HG03159 (cell line): Measurements from ENCODE around the gene FGGY.
"Not testable (repeated sequence)": the region's sequence is repeated elsewhere in the genome, so short reads cannot be mapped to it uniquely, and the experiment has no call there.

Experiments used
- ATAC-seq: cut with Tn5 transposase; IDR thresholded peaks from one replicate; pipeline ENCODE4 v1.9.1; 2021; ENCODE audit warnings: mild to moderate bottlenecking, moderate library complexity; ENCODE audit not compliant: unreplicated experiment

FGGY gene

DNA sequence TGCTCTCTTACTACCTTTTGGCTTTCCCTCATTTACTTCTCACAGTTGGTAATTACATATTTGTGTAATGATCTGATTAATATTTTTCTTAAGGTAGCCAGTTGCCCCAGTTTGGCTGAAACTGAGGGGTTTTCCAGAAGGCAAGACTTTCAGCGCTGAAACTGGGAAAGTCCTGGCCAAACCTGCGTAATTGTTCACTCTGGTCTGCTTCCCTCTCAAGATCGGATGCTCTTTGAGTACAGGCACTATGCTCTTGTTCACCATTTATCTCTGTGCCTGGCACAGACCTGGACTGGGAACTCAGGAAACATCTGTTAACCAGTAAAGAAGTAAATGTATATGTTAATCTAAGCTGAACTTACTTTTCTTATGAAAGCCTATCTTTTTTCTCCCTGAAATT lies 308.3 kb downstream of the FGGY start:
- ATAC-seq = no peak

DNA sequence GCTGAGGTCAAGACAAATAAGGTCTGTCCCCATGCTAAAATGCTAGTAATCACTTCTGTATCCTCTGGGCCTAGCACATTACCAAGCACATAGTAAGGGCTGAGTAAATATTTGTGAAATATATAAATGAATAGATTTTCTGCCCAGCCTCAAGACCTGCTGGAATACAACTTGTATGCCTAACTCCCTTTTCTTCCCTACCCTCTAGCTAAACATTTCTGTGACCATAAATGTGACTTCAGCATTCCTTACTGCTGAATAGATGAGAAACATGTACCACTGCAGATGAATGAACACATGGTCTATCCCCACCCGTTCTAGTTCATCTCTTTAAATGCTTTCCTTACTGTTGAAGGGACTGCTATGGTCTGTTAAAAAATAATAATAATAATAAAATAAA lies 308.9 kb downstream of the FGGY start:
- no peak for ATAC-seq

DNA sequence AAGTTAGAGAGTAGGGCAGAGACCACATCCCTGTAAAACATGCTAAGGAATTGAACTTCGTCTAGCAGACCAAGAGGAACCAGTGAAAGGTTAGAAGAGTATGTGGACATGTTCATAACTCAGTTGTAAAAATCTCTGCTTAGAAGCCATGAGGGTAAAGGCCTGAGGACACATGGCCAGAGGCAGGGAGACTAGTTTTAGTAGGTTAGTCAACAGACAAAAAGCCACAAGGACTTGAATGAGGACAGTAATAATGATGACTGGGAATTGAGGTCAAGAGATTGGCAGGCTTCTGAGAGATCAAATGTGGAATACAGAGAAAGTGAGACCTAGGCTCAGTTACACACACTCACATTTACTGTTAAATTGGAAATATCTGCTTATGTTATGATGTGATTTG lies 312.4 kb downstream of the FGGY start:
- ATAC-seq = no peak

DNA sequence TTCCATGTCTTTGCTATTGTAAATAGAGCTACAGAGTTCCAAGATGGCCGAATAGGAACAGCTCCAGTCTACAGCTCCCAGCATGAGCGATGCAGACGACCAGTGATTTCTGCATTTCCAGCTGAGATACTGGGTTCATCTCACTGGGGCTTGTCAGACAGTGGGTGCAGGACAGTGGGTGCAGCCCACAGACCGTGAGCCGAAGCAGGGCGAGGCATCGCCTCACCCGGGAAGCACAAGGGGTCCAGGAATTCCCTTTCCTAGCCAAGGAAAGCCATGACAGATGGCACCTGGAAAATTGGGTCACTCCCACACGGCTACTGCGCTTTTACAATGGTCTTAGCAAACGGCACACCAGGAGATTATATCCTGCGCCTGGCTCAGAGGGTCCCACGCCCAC lies 313.6 kb downstream of the FGGY start:
- not testable (repeated sequence) for ATAC-seq

DNA sequence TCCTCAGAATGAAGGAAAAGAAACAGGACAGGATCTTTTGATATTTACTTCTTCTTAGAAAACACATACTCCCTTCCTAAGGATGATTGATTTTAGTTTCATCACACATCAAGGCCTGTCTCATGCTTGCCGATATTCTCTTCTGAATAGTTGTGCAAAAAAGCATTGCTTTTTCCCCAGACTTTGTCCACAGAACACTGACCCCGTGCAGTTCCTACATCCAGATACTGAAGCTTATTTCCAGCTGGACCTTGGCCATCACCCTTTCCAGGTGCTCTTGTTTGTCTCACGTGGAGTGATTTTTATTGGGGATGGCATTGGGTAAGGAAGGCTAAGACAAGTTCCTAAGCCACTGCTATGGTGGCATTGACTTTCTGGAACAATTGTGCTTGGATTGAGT lies 320.5 kb downstream of the FGGY start:
- ATAC-seq = no peak

DNA sequence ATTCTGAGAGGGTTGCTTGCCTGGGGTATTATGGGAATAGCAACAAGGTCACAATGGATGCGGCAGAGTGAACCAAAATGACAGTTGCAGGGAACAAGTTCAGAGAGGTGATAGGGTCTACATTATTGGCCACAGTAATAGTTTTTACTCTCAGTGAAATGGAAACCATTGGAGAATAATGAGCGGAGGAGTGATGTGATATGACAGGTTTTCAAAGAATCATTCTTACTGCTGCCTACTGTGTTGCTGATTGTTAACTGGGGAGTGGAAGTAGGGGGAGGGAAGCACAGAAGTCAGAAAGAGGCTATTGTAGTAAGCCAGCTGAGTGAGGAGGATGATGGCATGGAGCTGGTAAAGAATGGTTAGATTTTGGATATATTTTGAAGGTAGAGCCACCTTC lies 322.7 kb downstream of the FGGY start:
- no peak for ATAC-seq

DNA sequence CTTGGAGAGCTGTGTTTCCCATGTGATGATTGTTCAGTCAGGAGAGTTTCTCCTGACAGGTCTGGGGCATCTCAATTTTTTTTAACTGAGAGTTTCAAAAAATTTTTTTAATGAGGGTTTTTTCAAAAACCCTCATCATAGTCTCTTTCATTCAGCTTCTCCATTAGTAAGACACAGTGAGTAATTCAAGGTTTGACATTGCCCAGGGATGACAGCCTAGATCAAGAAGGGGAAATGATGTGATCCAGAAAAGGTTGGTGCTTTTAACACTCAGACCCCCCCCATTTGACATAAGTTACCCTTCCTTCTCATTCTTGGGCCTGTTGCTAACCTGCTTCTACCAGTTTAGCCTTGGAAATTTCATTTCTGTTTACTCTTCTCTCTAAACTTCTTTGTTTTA lies 328.5 kb downstream of the FGGY start:
- ATAC-seq = no peak

DNA sequence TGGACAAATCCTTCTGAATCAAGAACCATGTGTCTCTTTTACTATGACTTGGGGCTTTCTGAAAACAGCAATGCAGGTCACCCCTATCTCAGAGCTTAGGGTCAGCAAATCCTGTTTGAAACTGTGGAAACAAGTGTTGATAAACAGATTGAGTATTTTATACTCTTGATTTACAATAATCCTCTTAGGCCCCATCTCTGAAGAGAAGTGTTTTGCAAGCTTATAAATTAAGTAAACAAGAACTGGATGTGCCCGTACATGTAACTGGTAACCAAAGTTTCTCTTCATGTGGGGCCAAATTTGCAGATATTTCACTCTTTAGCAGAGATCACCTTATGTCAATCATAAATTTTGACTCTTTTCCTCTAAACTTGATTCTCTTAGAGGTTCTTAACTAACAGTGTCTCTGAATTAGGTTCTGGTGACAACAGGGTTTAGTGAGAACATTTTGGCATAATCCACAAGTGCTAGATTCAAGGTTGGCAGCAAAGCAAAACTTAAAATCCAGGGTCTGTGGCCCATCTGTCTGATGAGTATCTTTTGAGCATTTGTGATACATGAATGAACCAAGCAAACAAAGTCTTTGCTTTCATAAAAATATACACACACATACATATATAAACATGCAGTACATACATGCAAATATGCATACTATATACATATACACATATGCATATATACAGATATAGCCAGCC lies 334.8 kb downstream of the FGGY start:
- no peak for ATAC-seq

DNA sequence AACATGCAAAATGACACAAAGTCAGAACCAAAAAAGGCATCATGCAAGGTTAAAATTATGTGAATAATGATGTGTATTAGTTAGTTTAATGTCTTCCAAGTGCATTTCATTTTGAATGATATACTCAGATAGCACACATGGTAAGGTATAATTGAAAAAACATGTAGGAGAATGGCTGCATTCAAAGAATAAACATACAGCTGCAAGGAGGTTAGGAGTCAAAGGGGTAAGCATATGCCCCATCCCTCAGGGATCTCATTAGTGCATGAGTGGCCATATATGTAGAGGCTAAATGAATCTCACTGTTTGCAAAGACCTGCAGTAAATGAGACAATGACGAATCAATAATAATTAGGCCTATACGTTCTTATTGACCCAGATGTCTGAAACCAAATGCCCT lies 338.2 kb downstream of the FGGY start:
- no peak for ATAC-seq

DNA sequence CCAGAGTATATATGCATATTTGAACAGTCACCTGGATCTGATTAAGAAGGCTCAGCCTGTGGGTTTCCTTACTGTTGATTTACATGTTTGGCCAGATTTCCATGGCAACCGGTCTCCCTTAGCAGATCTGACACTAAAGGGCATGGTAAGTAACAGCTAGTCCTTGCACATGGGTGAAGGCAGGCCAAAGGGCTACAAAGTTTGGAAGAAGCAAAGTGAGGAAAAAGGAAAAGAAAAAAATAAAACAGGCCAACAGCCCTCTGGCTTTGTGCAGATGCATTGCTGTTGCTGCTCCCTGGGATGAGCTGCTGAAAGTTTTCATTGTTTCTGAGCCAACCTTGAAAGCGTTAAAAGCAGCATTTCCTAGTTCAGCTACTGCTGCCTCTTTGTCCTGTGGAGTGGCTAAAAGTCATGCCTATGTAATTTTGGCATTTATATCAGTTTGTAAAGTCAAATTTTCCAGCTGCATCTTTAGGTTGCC lies 341.4 kb downstream of the FGGY start:
- ATAC-seq = no peak

DNA sequence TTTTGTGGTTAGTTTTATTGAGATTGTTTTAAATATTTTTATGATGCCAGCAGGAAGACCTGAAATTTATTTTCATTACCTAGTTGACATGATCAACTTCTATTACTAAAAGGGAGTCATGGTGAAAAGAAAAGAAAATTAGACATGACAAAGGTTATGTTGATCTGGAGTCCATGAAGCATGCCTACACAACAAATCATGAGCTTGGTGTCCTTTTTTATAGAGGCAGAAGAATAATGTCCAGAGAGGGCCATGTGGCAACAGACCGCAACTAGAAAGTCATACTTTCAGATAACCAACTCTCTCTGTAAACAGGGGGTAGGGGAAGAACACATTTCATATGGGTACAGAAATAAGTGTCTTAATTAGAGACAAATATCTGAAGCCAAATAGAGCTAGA lies 342.4 kb downstream of the FGGY start:
- no peak for ATAC-seq

DNA sequence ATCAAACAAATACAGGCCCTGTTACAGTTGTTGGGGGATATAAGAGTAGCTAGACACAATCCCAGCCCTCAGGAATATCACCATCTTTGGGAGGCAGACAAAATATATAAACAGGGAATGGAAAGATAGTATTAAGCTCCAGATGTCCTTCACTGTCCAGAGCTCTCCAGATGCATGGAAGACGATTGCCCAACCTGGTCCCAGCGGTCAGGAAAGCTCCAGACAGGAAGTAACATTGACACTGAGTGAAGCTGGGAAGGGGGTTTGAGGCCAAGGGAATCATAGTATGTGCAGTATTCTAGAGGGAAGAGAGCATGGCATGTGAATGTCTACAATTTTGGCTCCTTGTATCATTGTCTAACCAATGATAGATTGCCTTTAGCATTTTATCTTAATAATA lies 344.0 kb downstream of the FGGY start:
- ATAC-seq = no peak

DNA sequence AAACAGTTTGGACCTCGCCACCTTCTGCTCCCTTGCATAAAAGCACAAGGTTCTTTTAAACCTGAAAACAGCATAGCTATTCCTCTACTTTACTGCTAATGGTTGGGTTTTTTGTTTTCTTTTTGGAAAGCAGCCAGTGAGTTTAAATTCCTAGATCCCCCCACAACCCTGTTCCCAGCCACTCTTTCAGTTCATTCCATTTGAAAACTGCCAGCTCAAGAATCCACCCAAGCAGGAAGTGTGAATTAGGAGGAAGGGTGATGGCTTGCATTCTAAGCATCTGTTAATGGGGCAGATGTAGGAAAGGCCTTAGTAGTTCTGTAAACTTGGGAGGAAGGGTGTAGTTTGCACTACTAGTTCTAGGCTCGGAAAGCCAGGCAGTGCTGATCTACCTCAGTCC lies 344.9 kb downstream of the FGGY start:
- ATAC-seq = no peak

DNA sequence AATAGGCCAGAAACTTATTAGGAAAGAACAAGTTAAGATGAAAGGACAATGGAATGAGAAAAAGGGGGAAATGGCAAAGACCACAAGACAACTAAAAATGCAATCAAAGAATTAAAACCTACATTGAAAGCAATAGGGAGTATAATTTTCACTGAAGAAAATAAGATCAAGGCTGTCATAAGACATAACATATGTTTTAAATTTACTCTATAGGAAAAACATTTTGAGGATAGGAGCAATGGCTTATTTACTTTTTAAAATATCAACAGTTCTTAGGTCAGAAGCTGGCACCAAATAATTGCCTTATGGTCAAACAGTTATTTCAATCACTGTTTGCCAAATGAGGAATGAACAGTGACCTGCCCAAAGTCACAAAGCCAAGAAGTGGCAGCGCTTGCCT lies 346.6 kb downstream of the FGGY start:
- ATAC-seq = no peak

DNA sequence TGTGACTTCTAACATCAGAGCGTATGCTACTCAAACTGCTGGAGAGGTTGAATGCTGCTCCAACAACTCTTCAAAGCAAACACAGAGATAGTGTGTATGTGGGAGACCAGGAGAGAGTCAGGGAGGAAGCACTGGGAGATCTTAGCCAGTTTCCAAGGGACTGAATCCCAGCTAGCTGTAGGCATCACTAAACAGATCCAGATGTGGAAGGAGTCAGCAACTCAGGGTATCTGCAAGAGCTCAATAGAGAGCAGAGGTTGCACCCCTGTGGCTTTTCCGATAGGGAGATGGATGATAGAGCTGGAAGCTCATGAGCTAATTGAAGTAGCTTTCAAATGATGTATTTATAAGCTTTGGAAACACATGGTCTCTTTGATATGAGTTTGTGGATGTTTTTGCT lies 349.0 kb downstream of the FGGY start:
- ATAC-seq = no peak

DNA sequence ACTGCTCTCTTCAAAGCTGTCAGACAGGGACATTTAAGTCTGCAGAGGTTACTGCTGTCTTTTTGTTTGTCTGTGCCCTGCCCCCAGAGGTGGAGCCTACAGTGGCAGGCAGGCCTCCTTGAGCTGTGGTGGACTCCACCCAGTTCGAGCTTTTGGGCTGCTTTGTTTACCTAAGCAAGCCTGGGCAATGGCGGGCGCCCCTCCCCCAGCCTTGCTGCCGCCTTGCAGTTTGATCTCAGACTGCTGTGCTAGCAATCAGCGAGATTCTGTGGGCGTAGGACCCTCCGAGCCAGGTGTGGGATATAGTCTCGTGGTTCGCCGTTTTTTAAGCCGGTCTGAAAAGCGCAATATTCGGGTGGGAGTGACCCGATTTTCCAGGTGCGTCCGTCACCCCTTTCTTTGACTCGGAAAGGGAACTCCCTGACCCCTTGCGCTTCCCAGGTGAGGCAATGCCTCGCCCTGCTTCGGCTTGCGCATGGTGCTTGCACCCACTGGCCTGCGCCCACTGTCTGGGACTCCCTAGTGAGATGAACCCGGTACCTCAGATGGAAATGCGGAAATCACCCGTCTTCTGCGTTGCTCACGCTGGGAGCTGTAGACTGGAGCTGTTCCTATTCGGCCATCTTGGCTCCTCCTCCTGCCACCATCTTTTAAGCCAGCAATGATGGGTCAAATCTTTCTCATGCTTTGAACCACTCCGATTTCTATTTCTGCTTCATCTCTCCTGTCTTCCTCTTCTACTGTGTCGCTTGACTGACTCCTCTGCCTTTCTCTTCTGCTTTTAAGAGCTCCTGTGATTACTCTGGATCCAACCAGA lies 356.5 kb downstream of the FGGY start:
- ATAC-seq = not testable (repeated sequence)

DNA sequence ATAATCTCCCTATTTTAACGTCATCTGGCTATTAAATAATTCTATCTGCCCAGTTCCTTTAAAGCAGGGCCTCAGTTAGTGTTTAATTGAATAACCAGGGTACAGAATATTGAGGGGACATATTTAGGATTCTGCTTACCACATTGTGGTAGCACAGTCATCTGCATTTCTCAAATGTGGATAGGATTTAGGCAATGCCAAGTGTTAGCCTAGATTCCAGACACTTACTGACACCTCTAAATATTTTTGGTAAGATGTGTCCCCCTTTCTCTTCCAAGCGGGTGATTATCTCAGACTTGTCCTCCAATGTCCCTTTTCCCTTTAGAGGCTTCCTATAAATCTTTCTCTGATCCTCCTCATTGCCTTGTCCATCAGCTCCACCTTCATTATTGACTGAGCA lies 357.1 kb downstream of the FGGY start:
- no peak for ATAC-seq

DNA sequence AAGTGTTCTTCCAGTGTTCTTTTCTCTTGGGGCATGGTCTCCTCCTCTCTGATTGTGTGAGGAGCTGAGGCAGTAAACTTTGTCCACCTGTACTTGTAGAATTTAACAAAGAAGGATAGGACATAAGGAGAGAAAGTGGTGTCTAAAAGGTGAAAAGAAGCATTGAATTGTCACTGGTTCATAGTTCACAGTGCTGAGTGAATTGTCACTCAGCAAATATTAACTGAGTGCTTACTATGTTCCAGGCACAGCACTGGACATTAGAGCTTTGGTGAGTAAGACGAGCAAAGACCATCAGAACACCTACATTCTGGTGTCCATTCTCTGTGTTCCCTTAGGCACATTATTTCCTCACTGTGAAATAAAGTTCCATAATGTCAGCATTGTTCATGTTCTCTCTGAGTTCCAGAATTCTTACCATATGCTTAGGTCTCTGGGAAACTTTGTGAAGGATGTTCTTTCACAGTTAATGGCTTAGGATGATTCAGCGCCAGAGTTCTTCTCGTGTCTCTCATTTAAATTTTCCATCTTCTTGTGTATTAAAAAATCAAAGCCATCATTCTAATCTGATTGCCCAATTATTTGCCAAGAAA lies 361.1 kb downstream of the FGGY start:
- no peak for ATAC-seq

DNA sequence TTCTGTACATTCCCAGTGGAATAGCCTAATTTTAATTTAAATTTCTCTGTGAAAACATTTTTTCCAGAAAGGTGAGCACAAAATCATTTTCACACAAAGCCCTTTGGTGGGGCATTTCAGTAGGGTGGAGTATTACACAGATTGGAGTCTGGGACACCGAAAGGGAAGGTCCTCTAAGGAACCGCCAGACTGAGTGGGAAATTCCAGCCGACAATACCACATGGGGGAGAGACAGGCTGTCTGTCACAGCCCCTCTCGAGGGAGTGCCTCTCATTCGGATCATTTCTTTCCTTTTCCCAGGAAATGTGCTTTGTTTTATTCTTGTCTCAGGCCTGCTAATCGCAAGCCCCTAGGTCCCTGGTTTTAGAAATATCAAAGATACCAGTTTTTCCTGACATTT lies 367.3 kb downstream of the FGGY start:
- no peak for ATAC-seq

DNA sequence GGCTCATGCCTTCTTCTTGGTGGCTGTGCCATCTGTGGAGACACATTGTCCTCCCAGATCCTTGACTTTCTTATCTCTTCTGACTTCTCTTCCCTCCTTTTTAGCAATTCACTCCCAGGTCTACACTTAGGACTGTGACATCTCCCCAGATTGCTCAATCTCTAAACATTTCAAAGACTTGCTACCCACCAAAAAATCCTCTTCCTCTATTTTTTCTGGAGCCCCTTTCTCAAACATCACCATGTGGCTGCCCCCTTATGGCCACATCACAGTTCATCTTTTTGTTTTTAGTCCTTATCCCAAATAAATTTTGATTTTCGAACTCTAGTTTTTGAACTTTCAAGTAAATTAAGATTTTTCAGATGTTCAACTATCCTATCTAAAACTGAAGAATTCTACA lies 369.2 kb downstream of the FGGY start:
- ATAC-seq = no peak

DNA sequence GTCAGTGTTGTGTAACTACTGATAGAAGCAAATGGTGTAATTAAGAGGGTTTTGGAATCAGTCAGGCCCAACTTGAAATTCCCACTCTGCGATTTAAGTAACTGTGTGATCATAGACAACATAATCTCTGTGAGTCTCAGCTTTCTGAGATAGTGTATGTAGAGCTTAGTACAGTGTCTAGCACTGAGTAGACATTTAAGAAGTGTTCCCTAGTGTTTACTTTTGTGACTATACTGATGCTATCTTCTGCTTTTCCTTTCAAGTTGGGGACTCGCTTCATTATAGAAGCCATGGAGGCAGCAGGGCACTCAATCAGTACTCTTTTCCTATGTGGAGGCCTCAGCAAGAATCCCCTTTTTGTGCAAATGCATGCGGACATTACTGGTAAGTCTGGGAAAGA lies 370.1 kb downstream of the FGGY start:
- no peak for ATAC-seq

DNA sequence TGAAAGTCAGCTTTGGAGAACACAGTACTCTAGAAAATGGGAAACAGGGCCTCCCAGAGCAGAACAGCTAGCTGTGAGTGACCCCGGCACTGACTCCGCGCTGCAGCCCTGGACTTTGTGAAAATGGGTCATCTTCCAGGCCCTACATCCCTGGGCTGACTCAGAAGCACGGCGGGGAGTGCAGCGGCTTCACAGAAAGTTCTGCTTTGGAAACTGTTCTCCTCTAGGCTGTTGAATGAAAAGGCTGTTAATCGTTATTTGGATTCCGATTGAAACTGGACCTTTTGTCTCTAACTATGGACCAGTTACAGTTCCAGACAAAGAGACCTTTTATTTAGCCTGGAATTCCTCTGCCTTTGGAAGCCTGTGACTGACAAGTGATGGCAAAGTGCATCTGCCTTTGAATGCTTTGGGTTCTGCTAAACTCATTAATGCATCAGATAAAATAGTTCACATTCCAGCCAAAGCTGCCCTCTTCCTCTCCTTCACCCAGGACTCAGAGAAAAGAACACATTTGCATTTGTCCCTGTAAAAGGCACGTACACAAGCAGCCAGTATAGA lies 372.9 kb downstream of the FGGY start:
- no peak for ATAC-seq
